ENCODE data around the gene DLX1.
"Not testable (repeated sequence)": the region's sequence is repeated elsewhere in the genome, so short reads cannot be mapped to it uniquely, and the experiment has no call there.

Gene DLX1

DNA sequence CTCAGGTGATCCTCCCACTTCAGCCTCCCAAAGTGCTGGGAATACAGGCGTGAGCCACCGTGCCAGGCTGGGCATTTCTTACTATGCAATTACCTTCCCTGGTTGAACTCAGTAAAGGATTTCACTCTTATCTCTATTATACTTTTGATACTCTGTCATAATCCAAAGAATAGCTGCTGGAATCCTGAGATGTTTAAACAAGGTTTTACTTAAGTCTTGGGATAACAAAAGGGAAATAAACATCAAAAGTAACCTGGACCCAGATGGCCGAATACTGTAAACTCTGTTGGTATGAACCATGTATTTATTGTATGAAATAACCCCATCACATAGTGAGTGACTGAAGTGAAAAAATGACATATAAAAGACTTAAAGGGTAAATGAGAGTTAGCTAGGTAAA, 29.3 kb downstream of the DLX1 start:
- no peak for DNase-seq (ENCODE audit: low spot score)

DNA sequence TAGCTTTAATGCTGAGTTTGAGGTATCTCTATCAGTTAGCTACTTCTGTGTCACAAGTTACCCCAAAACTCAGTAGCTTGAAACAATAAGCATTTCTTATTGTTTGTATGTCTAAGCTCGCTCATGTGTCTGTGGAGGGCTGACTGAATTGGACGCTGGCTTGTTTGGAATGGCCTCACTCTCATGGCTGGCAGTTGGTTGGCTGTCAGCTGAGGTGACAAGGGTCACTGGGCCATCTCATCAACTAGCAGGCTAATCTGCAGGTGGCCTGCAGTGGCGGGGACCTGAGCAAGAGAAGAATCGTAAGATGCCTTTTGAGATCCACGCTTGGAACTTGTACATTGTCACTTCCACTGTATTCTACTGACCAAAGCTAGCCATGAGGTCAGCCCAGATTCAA, 30.8 kb downstream of the DLX1 start:
- no peak for DNase-seq (ENCODE audit: low spot score)

DNA sequence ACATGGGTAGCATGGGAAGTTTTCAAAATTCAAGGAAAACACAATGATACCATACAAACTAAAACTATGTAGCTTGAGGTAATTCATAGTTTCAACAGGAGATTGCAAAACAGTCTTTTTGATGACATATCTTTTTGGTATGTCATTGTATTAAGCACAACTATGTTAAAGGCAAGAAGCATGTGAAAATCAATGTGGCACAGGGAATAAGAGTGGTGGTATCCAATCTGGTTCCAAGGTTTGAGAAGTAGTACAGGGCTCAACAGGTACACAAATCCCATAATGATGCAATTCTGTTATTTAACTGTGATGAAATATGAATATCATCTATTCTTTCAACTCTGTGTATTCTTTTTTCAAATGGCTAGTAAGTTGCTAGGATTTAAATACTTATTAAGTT, 33.8 kb downstream of the DLX1 start:
- peak; percentile 66 for DNase-seq (ENCODE audit: low spot score)

DNA sequence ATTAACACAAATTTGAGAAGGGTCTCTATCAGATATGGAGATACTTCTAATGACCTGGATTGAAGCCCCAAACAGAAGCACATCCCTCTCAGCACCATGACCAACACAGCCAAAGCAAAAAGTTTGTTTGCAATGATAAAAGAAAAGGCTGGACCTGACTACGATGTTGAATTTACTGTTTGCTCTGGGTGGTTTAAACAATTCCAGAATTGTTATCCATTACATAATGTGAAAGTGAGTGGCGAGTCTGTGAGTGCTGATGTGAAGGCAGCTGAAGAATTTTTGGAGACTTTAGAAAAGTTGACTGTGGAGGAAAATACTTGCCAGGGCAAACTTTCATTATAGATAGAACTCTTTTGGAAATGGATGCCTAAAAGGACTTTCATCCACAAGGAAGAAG, 34.8 kb downstream of the DLX1 start:
- no peak for DNase-seq (ENCODE audit: low spot score)

DNA sequence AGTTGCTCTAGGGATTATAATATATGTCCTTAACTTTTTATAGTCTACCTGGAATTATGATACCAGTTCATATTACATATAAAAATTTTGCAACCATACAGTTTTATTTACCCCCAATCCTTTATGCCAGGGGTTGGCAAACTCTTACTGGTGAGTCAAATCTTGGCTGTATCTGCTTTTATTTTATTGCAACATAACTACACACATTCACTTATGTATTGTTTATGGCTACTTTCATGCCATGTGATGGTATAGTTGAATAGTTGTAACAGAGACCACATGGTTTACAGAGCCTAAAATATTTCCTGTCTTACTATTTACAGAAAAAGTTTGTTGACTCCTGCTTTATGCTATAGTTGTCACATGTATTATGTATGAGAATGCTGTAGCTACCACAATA, 43.2 kb downstream of the DLX1 start:
- DNase-seq (ENCODE audit: low spot score) = no peak

DNA sequence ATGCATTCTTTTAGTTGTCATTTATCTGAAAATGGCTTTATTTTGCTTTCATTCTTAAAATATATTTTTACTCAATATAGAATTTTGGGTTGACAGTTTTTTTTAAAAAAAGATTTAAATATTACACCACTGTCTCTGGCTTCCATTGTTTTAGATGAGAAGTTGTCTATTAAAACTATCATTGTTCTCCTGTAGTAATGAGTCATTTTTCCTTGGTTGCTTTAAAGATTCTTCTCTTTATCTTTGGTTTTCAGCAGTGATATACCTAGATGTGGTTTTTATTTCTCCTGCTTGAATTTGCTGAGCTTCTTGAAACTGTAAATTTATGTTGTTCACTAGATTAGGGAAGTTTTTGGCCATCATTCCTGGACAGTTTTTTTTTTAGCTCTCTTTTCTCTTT, 44.1 kb downstream of the DLX1 start:
- DNase-seq (ENCODE audit: low spot score) = no peak

DNA sequence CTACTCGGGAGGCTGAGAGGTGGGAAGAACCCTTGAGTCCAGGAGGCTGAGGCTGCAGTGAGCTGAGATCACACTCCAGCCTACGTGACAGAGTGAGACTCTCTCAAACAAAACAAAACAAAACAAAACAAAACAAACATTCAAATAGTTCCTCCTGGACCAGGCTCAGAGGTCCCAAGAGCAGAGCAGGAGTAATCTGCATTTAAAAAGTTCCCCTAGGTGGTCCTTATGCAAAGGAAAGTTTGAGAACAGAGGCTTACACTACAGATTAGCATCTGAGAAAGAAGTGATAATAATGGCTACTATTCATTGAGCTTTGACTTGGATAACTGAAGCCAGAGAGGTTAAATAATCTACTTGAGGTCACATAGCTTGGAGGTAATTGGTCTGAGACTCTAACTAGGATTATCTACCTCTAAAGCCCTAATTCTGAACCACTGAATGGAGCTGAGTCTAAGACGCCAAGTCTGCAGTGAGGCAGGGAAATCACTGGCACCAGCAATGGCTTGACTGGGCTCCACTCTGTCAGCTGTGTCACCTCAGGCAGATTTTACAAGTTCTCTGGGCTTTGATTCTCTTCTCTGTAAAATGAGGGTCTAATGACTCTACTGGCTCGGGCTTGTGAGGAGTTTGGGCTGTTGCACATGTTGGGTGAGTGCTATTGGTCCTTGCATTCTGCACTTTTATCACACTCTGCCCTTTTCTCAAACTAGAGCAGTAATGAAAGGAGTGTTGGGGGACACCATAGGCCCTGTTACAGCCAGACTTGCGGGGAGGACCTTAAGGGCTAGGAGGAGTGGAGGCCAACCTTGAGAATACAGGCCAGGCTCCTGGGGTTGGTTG, 46.6 kb downstream of the DLX1 start:
- no peak for DNase-seq (ENCODE audit: low spot score)

DNA sequence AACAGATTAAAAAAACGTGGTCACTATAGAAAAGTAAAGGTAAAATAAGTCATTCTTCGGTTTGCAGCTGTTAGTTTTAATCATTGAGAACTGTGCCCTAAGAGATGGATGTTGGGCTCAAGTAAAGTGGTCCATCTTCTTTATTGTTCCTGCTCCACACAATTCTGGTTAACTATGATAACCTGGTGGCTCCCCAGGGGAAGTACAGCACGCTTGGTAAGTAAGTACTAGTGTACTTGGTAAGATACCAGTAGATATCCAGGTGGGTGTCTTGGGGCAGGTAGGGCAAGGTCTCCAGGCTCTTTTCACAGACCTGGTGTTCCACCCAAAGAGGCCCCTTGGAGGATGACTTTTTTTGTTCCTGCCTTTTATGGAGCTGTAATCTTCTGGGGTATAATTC, 49.0 kb downstream of the DLX1 start:
- no peak for DNase-seq (ENCODE audit: low spot score)

DNA sequence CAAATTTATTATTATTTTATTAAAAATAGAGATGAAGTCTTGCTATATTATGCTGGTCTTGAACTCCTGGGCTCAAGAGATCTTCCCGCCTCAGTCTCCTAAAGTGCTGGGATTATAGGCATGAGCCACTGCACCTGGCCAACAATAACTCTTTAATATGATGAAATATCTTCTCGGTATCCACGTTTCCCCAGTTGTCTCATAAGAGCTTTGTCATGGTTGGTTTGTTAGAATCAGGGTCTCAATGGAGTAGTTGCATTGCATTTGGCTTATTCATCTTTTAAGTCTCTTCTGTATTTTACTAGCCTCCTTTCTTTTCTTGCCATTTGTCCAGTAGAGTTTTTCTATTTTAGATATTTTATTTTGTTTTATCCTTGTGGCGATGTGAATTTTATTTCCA, 50.1 kb downstream of the DLX1 start:
- no peak for DNase-seq (ENCODE audit: low spot score)

DNA sequence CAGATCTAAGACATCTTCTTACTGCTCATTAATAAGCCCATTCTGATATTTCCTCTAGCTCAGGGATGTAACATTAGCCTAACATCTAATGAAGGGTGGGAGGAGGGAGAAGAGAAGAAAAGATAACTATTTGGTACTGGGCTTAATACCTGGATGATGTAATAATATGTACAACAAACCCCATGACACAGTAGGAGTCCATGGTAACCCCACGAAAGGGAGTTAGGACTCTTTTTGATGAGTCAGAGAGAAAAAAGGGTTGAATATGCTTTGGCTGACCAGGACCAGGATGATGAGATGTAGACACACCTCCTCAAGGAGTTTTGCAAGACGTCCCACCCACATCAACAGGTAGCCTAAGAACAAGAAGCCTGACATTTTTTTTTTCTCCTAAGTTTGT, 51.8 kb downstream of the DLX1 start:
- DNase-seq (ENCODE audit: low spot score) = no peak

DNA sequence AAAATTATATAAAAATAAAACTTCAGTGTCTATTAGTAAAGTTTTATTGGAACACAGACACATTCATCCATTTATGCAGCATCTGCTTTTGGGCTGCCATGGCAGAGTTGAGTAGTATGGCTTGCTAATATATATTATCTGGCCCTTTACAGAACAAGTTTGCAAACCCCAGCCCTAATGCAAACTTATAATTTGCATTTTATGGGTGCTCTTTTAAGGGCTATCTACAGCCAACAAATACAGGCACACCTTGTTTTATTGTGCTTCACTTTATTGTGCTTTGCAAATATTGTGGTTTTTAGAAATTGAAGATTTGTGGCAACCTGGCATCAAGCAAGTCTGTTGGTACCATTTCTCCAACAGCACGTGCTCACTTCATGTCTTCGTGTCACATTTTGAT, 52.6 kb downstream of the DLX1 start:
- DNase-seq (ENCODE audit: low spot score) = no peak

DNA sequence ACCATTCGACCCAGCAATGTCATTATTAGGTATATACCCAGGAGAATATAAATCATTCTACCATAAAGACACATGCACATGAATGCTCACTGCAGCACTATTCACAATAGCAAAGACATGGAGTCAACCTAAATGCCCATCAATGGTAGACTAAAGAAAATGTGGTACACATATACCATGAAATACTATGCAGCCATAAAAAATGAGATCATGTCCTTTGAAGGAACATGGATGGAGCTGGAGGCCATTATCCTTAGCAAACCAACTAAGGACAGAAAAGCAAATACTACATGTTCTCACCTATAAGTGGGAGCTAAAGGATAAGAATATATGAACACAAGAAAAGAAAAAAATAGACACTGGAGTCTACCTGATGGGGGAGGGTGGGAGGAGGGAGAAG, 53.4 kb downstream of the DLX1 start:
- not testable (repeated sequence) for DNase-seq (ENCODE audit: low spot score)

Data from GM03348 (cell line).